GM21737 (cell line): ENCODE measurements around the gene ABCA1.
"Not testable (repeated sequence)": the region's sequence is repeated elsewhere in the genome, so short reads cannot be mapped to it uniquely, and the experiment has no call there.

Source experiments
- ATAC-seq: cut with Tn5 transposase; IDR thresholded peaks from one replicate; pipeline ENCODE4 v1.9.1; 2021; ENCODE audit warnings: mild to moderate bottlenecking, moderate library complexity; ENCODE audit not compliant: unreplicated experiment

The ABCA1 gene

DNA sequence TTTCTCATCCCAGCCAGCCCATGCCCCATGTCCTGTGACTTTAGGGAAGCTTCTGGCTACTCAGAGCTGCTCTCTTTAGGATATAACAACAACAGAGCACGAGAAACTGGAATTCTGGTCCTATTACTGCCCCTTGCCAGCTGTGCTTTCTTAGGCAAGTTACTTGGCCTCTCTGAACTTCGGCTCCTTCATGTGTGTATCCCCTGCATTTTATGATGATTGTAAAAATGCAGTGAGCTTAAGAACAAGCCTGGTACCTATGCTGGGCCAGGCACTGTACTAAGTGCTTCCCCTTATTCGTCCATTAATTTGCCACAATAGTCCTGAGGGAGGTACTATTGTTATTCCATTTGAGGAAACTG, 54.5 kb downstream of the ABCA1 start:
- no peak for ATAC-seq

DNA sequence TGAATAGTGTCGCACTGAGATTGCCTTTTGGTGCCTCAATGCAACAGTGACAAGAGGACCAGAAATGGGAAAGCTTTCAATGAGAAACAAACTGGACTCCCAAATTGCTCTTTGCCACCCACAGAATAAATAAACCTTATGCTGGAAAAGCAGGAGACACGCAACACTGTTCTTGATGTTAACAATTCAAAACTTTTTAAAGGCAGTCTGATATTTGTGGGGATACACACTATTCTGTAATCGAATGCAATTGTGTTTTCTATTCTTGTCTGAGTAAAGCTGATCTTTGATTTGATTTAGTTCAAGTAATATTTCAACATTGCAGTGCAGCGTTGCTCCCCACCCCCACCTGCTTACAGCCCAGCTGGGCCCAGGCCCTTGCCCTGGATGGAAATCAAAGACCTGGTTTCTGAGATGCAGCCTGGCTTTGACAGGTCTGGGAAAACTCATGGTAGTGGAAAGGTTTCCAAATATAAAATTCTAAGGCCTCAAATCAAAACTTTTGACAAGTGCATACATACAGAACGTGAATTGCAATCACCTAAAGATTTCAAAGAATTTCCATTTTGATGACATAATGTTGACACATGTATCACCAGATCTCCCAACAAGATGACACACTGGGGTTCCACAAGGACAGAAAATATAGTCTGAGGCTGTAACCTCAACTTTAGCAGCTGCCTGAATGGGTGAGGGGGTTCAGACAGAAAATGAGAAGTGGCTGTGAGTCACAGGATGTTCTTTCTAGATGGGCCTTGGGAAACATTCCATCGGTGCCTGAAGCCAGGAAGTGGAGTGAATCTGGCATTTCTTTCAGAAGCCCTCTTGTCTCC, 55.1 kb downstream of the ABCA1 start:
- no peak for ATAC-seq

DNA sequence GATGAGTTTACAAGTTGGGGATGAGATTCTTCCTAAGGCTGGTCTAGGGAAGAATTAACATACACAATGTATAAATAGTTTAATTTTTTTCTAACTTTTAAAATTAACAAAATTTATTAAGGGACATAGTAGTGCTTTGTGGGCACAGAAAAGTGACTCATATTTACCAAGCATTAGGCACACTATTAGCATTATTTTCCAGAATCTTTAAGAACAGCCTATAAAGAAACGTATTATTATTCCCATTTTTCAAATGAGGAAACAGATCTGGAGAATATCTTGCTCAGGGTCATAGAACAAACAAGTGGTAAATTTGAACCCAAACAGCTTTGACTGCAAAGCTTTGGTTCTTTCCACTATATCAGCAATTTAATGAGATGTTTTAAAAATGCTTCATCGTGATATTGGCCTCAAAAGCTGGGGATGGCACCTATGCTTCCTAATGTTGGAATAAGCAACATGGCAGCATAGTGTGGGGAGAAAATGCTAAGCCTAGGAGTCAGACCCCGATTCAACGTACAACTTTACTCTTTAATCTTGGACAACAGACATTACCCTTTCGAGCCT, 55.9 kb downstream of the ABCA1 start:
- ATAC-seq: no peak

DNA sequence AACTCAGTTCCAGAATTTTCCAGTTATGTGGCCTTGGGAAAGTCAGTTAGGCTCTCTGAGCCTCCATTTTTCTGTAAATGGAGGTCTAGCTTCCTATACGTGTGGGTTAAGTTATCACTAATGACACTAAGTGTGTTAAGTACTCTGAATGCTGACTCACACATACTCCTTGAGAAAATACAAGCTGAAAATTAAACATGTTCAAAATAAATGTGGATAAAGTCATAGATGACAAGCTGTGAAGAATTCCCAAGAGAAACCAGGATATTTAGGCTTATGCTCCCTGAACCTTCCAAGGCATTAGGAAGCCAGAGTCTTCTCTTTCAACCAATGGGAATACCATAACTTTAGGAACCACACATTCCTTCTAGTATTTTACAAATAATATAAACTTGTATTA, 58.1 kb downstream of the ABCA1 start:
- ATAC-seq: no peak

DNA sequence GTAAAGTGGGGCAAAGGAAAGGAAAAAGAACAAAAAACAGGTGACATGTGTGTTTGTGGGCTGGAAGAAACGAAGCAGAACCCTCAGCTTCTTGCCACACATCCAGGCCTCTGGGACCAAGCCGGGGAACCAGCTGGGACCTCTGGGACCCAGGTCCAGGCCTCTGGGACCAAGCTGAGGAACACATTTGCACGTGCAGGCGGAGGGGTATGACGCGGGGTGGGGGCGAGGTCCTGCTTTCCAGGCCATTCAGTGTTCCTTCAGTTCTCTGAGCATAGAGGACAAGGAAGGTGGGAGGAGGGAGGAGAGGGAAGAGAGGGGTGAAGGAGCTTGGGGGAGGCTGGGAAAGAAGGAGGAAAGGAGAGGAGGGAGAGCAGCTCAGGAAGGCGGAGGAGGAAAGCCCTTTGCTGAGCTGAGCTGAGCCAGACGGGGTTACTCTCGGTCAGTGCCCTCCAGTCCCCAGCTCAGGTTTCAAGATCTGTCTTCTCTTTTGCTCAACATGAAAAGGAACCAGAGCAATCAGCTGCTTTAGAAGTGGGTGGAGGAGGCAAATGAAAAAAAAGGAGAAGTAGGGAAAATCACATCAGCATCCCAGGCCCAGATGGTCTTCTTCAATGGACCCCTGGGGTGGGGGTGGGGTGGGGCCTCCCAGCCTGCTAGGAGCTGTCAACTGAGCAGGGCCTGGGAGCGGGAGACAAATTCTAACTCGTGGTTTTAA, 59.1 kb downstream of the ABCA1 start:
- peak; percentile 96 for ATAC-seq

DNA sequence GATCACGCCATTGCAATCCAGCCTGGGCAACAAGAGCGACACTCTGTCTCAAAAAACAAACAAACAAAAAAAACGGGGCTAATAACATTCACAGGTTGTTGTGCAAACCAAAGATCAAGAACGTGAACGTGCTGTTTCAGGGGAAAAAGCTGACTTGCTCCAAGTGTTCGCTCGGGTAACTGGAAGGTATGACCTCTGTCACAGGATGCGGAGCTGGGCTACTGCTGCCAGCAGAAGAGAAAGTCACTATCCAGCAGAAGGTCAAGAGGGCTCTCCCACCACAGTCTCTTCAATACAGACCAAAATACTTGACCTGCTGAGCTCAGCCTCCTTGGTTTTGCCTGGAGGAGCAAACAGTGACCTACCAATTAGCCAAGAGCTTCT, 59.7 kb downstream of the ABCA1 start:
- ATAC-seq: peak; percentile 33

DNA sequence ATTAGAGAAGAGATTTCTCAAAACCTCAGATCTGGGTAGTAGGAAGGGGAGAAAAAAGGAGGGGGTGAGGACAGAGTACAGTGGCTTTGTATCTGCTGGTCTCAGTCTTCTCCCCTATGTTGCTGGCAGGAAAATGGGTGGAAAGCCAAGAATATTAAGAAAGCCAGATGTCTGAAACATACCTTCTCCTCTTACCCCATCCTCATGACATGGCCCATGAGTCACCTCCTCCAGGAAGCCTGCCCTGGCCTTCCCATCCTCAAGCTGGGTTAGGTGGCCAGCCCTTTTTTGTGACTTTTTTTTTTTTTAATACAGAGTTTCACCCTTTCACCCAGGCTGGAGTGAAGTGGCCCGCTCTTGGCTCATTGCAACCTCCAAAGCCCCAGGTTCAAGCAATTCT, 61.8 kb downstream of the ABCA1 start:
- no peak for ATAC-seq

DNA sequence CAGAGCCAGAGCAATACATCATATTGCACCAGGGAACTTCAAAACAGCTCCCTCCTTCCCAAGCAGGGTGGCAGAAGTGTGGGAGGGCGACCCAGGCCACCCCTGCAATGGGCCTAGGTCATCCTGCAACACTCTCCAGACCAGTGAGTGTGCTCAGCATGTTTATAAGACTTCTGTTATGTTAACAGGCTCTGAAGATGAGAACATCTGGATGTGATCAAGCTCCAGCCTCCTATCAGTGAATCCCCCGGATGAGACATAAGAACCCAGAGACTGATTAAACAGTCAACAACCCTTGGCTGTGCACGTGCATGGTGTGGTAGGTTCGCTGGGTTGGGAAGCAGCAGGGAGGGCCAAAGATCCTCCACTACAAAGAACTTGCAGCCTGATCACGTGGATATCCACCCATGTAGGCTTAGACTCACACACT, 63.3 kb downstream of the ABCA1 start:
- no peak for ATAC-seq

DNA sequence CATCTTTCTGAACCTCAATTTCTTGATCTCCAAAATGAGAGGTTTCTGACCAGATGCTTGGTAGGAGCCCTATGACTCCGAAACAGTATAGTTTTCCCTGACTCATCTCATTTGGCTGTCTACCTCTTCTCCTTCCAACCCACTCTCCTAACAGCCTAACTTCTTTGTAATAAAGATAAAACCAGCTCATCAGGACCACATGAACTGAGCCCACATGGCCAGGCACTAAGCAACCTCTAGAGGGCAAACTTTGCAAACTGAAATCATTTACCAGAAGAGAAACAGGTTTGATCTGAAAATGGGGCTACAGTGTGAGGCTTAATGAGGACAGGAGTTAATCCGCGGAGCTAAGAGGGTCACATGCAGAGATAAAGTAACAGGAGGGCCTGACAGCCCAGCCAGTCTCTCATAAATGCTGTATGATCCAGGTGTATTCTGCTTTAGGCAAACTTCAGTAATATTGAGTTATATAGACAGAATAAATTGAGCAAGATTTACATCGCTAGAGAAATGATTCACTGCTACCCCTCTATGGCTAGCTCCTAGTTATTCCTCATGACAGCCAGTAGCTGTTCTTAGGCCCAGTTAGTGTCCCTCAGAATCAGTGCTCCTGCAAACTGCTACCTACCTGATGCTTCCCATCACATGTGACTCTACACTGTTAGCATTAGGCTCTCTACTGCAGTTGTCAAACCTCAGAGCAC, 64.6 kb downstream of the ABCA1 start:
- ATAC-seq: no peak

DNA sequence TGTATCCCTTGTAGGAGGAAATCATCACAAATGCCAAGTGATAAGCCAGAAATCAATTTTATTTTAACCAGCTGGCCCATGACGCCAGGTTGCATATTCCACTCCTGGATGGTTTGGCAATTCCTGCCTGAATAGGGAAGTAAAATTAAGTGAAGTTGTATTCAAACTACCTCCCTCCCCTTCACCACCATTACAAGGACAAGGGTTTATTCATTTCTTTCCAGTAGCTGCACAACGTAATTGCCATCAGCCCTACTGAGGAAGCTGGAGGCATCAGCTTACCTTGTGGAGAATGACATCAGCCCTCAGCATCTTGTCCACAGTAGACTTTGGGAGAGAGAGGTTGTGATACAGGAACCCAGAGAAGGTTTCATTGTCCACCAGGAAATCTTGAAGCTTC, 66.6 kb downstream of the ABCA1 start:
- ATAC-seq: no peak

DNA sequence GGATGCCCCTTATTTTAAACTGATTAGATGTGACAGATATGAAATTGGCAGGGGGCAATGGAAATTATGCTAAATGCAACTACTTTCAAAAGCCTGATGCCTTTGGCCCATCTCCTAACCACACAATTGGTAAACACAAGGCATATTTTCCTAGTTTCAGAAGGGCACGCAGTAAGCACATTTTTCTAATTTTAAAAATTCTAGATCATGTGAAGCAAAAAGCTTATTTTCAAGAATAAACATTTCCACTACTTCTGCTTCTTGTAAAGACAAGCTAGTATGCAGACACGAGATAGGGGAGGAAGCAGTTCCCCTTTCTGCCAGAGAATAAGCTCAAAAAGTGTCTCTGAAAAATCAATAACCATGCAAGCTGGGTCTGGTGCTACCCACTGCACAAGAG, 67.7 kb downstream of the ABCA1 start:
- ATAC-seq: no peak

DNA sequence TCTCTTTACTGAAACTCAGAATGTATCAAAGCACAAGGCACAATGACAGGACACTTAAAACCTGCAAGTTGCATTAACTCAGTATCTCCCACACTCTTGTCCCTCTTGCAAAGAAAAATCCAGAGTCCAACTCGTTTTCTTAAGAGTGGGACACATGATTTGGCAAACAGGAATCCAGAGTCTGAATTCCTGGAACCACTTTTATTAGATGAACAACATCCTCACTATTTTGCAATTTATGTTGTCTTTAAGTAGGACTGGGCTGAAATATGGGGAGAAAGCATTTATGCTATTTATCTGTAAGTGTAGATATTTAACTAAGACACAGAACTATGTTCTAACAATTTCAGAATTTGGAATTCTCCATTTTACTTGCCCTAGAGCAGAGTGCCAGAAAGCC, 69.1 kb downstream of the ABCA1 start:
- no peak for ATAC-seq

DNA sequence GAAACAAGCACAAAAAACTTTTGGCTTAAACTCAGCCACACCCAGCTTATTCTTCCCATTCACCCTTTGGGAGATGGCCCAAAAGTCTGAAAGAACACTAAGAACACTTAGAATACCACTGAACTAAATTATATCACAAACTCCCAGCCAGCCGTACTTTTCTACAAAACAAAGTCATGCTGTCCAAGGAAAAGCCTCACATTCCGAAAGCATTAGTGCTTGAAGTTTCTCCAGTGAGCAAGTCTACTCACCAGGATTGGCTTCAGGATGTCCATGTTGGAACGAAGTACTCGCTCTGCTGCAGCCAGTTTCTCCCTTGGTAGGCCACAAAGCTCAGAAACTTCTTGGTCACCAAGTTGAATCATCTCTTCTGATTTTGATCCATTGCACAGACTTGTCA, 69.7 kb downstream of the ABCA1 start:
- no peak for ATAC-seq

DNA sequence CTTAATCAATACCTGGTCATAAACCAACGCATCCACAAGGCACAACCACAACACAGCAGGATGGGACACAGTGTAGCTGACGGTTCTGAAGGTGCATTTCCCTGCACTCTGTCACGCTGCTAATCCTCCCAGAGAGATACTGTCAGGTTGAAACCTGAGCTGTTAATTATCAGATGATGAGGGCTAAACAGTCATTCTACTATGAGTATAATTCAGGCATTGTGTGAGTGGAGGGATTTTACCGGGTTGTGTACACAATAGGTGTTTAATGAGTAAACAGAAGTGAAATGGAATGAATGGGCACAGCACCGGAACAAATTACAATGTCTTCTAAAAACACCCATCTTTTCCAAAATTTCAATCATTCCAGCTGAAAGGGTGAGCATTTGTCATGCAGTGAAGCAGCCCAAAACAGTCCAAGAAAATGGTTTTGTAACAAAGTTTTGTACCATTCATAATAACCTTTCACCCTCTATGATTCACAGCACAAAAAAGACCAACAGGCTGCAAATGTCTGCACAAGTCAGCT, 71.5 kb downstream of the ABCA1 start:
- no peak for ATAC-seq

DNA sequence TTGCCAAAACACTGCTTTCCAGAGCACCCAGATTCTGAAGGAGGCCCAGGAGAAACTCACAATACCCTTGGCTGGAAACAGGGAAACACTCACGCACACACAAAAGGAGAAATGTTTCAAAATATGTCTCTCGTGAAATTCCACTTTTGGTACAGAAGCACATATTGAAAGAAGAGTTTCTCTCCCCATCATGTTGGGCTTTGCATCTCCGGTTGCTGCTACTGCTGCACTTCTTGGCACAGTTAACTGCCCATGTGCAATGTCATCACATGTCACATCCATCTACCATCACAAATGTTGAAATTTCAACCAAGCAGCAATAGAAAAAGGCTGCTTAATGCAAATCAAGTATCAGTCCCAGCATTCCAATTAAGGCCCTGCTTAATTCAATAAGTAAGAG, 72.1 kb downstream of the ABCA1 start:
- ATAC-seq: no peak

DNA sequence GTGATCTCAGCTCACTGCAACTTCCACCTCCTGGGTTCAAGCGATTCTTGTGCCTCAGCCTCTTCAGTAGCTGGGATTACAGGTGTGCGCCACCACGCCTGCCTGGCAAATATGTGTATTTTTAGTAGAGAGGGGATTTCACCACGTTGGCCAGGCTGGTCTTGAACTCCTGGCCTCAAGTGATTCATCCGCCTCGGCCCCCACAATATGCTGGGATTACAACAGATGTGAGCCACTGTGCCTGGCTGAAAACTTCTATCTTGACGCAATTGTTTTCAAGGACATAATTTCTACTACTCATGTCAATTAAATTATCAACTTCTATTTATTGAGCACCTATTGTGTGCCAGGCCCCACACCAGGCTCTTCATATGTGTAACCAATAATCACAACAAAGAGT, 72.7 kb downstream of the ABCA1 start:
- ATAC-seq: not testable (repeated sequence)

DNA sequence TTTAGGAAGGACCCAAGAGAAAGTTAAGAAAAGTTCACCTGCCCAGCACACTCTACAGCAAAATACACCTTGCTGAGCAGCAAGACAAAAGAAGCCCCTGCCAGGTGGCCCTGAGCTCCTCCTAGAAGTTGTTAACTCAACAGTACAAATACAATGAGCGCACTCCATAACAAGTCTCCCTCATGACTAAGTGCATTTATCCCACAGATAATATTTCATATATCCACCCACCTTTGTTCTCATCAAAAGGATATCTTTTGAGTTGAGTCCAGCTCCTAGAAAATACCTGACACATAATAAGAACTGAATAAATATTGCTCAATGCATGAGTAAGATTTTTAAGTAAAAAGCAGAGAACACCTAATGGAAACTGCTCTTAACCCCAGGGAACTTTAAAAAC, 73.3 kb downstream of the ABCA1 start:
- no peak for ATAC-seq

DNA sequence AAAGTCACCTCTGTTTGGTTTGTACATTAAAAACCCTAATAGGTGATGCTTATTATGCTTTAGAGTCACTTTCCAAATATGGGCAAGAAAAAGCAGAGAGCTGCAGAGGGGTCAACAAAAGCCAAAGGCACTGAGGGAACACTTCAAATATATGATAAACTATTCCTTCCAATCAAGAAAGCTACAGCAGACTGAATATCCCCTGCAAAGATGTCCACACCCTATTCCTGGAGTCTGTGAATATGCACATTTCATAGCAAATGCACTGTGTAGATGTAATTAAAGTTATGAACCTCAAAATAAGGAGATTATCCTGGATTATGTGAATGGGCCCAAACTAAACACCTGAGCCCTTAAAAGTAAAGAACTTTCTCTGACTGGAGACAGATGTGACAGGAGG, 74.3 kb downstream of the ABCA1 start:
- ATAC-seq: no peak

DNA sequence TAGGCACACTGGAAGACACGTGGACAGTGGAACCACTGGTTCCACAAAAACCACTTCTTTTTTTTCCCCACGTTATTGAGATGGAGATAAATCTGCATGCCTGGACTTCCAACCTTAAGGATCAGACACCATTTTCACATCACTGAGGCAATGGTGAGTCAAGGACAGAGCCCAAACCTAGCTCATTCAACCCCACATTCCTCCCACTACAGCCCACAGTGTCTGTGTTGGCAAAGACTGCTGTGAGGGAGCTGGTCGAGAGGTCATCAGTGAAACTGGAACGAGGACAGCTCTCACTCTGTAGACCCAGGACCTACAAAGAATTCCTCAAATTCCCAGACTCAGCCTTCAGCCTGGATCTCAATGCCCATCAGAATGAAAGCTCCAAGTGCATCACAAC, 74.8 kb downstream of the ABCA1 start:
- ATAC-seq: no peak

DNA sequence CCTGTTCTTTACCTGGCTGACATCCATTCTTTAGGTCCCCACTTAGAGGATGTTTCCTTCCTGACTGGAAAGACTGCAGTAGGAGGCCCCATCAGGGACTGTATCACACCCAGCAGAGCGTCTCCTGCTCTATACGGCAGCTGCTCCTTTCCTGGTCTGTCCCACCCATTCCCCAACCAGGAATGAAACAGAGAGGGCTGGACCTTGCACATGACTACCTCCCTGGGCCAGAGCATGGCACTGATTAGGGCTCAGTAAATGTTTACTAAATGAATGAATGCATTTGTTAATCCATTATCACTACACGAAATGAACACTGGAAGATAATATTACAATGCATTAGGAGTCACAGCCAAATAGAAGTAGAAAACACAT, 76.4 kb downstream of the ABCA1 start:
- ATAC-seq: no peak

DNA sequence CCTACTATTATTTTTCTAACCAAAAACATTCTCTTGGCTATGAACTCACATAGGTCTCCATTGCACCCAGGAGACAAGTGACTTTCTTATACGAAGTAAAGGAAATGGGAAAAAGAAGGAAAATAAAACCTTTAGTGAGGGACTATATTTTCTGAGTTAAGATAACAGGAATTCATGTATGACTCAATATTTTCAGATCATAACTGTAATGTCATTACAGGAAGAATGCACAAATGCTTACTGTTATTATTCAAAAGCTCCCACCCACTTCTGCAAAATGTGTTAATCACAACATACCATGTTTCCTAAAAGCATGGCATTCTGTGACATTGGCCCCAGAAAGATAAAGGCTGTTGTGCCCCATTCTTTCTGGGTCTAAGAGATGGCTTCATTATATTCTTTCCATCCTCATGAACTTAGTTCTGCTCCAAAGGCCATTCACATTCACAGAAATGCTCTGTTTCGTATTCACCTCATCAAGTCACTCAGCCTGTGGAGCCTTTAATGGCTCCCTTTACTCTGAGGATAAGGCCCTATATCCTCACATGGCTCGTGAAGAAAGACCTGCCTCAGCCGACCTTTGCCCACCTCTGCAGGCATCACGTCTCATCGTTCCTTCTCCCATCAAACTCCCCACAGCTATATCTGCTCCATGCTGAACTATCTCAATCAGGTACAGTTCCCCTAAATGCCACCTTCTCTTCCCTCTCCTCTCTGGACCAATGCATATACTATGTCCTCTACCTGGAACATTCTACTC, 77.0 kb downstream of the ABCA1 start:
- no peak for ATAC-seq
